ENCODE data around the gene IL23R. TPM values are rescaled to one million over a fixed set of nuclear protein-coding genes. Genes with fewer than 3 reads are reported as not detected.

The IL23R gene
- total and polyA plus RNA-seq, 2 of the 8 experiments (the other 6 are each of a cell fraction or from before 2014, with no cell fraction given), result not detected

DNA sequence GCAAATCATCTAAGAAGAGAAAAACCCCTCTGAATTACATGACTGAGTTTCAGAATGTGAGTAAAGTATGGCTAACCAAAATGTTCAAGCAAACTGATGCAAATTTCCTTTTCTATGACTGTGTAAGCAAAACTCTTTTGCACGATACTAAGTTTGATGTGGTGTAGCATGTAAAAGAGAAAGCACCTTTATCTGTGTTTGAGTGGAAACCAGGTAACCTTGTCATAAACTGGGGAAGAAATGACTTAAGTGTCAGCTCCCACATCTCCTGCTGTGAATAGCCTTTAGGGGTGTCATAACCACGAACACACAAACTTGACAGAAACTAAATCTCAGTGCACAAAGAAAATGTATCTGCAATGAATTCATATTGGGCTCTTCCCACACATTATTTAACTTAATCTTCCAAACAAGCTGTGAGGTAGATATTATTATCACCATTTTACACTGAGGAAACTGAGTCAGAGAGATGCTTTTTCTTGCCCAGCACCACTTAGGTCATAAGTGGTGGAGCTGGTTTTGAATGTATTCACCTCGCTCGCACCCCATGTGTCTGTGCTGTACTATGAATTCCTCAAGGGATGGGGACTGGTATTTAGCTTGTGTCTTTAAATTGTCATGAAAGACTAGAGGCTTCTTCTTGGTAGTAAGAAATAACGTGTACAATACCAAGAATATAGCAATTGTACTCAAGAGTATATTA lies 108.5 kb downstream of the IL23R start:
- peaks cover 2% of the 10 kb centered on the region; the same call in 1 of the 2 replicates for H3K23me2 ChIP-seq (ENCODE audit: low read depth, low read length)
- H3K18ac ChIP-seq (ENCODE audit: extremely low read depth, low read length), result no peak overlapping the region
- DNase-seq (ENCODE audit: low read depth in 1 of 2, low spot score in 2 of 2) (no peak), FAIRE-seq (no peak)
- H2BK20ac ChIP-seq (ENCODE audit: low read length), result no peak overlapping the region
- no peak overlapping the region for H2AK5ac ChIP-seq (ENCODE audit: low read depth, low read length)
- no peak overlapping the region for H3K4me3 ChIP-seq (ENCODE audit: extremely low read depth in 1 of 4, insufficient read depth in 2 of 4, low read depth in 3 of 4, low read length in 4 of 4)
- no peak overlapping the region for H3K4me2 ChIP-seq (ENCODE audit: insufficient read depth in 1 of 2, low read depth in 2 of 2, low read length in 2 of 2)
- H2BK120ac ChIP-seq (replicated peaks; ENCODE audit: low read depth, low read length), result no peak overlapping the region
- H3K27me3 ChIP-seq (replicated peaks in 1 of 4; ENCODE audit: control insufficient read depth in 3 of 4, extremely low read depth in 1 of 4, insufficient read depth in 3 of 4, low read length in 3 of 4), result no peaks in the 10 kb centered on the region
- H3K79me2 ChIP-seq (ENCODE audit: control insufficient read depth in 1 of 2, insufficient read depth in 2 of 2, low read length in 2 of 2), result no peaks in the 10 kb centered on the region
- H3K14ac ChIP-seq (ENCODE audit: insufficient read length), result no peak overlapping the region
- no peak overlapping the region for H4K91ac ChIP-seq (replicated peaks; ENCODE audit: insufficient read length, low read length)
- no peak overlapping the region for H3K23ac ChIP-seq (ENCODE audit: insufficient read length)
- no peak overlapping the region for H3K56ac ChIP-seq (replicated peaks; ENCODE audit: insufficient read length, low read depth, low read length)
- 73% methylated on average over 5 of the region's 5 CpGs; no CpG with 5 or more reads in 1 of the 2 experiments for WGBS, 2 experiments (ENCODE audit: extremely low coverage in 1 of 2, insufficient coverage in 1 of 2, insufficient read length in 1 of 2, insufficient replicate concordance in 2 of 2, low coverage in 1 of 2, low lambda C conversion rate in 2 of 2, missing lambda C conversion rate in 1 of 2)
- H2BK5ac ChIP-seq (ENCODE audit: low read depth, low read length), result no peak overlapping the region
- no peak overlapping the region for H4K5ac ChIP-seq (ENCODE audit: insufficient read length, low read depth, low read length)
- no peaks in the 10 kb centered on the region for H4K20me1 ChIP-seq (replicated peaks in 1 of 2; ENCODE audit: control insufficient read depth in 1 of 2, insufficient read depth in 2 of 2, low read length in 2 of 2)
- ChIA-PET CTCF (ENCODE audit: partially characterized antibody) (interaction anchor here (0.6 to 1.8 kb wide), 10 partner anchors 9 to 1921 kb away, joined by 3 to 10 read pairs (median 4); no protein-coding TSS in a partner anchor), POLR2A (ENCODE audit: partially characterized antibody) (no interaction called here)
- no peaks in the 10 kb centered on the region for H3K36me3 ChIP-seq (ENCODE audit: control insufficient read depth in 2 of 4, insufficient read depth in 4 of 4, low read length in 3 of 4)
- H2AFZ ChIP-seq (ENCODE audit: low read length), result no peak overlapping the region
- no peaks in the 10 kb centered on the region for H3K79me1 ChIP-seq (ENCODE audit: low read depth, low read length)
- H3K9me3 ChIP-seq (ENCODE audit: insufficient read depth in 2 of 2, low read depth in 1 of 2, low read length in 1 of 2), result peaks cover 0 to 5% of the 10 kb centered on the region in 2 experiments; a peak in 2 of 4 replicates
- H3K27ac ChIP-seq (ENCODE audit: low read depth, low read length), result no peak overlapping the region
- H4K8ac ChIP-seq (ENCODE audit: extremely low read depth, insufficient read depth, low read length), result no peak overlapping the region
- H3K4me1 ChIP-seq (replicated peaks in 1 of 4; ENCODE audit: control insufficient read depth in 3 of 4, insufficient read depth in 4 of 4, low read length in 3 of 4), result no peaks in the 10 kb centered on the region
- no peak overlapping the region for H3K4ac ChIP-seq (replicated peaks; ENCODE audit: insufficient read length, low read depth, low read length)
- H3K9ac ChIP-seq (replicated peaks in 1 of 4; ENCODE audit: extremely low read depth in 1 of 4, low read depth in 3 of 4, low read length in 3 of 4), result no peak overlapping the region
- H2BK15ac ChIP-seq (ENCODE audit: low read length), result no peak overlapping the region
- no peak overlapping the region for H2BK12ac ChIP-seq (ENCODE audit: low read depth, low read length)
- TF ChIP-seq GABPA (IDR thresholded peaks at IDR 0.05; ENCODE audit: borderline replicate concordance, insufficient read depth, low read length), result no peak
- TF ChIP-seq CTBP2 (IDR thresholded peaks at IDR 0.05; ENCODE audit: borderline replicate concordance, insufficient read depth, insufficient read length, low read length), result no peak
- no peak for TF ChIP-seq ASH2L (IDR thresholded peaks at IDR 0.05; ENCODE audit: low read length)
- TF ChIP-seq KDM5A (IDR thresholded peaks at IDR 0.05; ENCODE audit: low read length), result no peak
- no peak for TF ChIP-seq SIN3A (conservative IDR thresholded peaks at IDR 0.05 in 1 of 2, IDR thresholded peaks at IDR 0.05 in 1 of 2; ENCODE audit: low read depth in 1 of 2, low read length in 2 of 2)
- TF ChIP-seq SRF (IDR thresholded peaks at IDR 0.05; ENCODE audit: low read depth, low read length), result no peak
- TF ChIP-seq TEAD4 (IDR thresholded peaks at IDR 0.05; ENCODE audit: low read depth, low read length), result no peak
- no peak for TF ChIP-seq SAP30 (IDR thresholded peaks at IDR 0.05; ENCODE audit: insufficient read depth, insufficient replicate concordance, low read length)
- no peak for TF ChIP-seq RXRA (IDR thresholded peaks at IDR 0.05; ENCODE audit: insufficient read depth, low read depth, low read length)
- TF ChIP-seq NANOG (IDR thresholded peaks at IDR 0.05; ENCODE audit: insufficient read depth, low read depth, low read length, poor library complexity, severe bottlenecking), result no peak
- TF ChIP-seq CBX8 (IDR thresholded peaks at IDR 0.05; ENCODE audit: borderline replicate concordance, low read depth, low read length), result no peak
- no peak for TF ChIP-seq BCL11A (IDR thresholded peaks at IDR 0.05; ENCODE audit: low read depth in 2 of 2, low read length in 2 of 2)

Measured in H1 (cell line).